DOHH2 (cell line): ENCODE results near the gene C3.
"Not testable (repeated sequence)": the region's sequence is repeated elsewhere in the genome, so short reads cannot be mapped to it uniquely, and the experiment has no call there.

Experiments
- H3F3A ChIP-seq: fragments of 200-600 bp; sonication (generic), shearing (Covaris generic); 2 replicates; pipeline ENCODE4 v1.6.0; 2016; ENCODE audit warnings: antibody characterized with exemption, mild to moderate bottlenecking; ENCODE audit not compliant: control insufficient read depth, insufficient read depth
- H3K27ac ChIP-seq: fragments of 200-600 bp; sonication (generic); 2 replicates; pipeline ENCODE4 v1.5.1; 2014; ENCODE audit warnings: low read depth, mild to moderate bottlenecking, low read length, moderate library complexity
- H3K27me3 ChIP-seq: fragments of 200-600 bp; sonication (generic); 2 replicates; pipeline ENCODE4 v1.6.1; 2014; ENCODE audit warnings: mild to moderate bottlenecking, low read length, mixed read lengths; ENCODE audit not compliant: control insufficient read depth
- H3K36me3 ChIP-seq: fragments of 200-600 bp; sonication (generic); 2 replicates; pipeline ENCODE4 v1.6.1; 2014; ENCODE audit warnings: mild to moderate bottlenecking, low read length, moderate library complexity, mixed read lengths; ENCODE audit not compliant: control insufficient read depth
- H3K4me1 ChIP-seq: fragments of 200-600 bp; sonication (generic); 2 replicates; pipeline ENCODE4 v1.6.1; 2014; ENCODE audit warnings: mild to moderate bottlenecking, low read length, mixed read lengths; ENCODE audit not compliant: control insufficient read depth
- H3K4me2 ChIP-seq: fragments of 200-600 bp; sonication (generic); 2 replicates; pipeline ENCODE4 v1.6.0; 2014; ENCODE audit warnings: mild to moderate bottlenecking, low read length, moderate library complexity
- H3K4me3 ChIP-seq: fragments of 200-600 bp; sonication (generic); 2 replicates; pipeline ENCODE4 v1.5.1; 2014; ENCODE audit warnings: mild to moderate bottlenecking, low read length, mixed read lengths
- H3K79me2 ChIP-seq: fragments of 200-600 bp; sonication (generic); 2 replicates; pipeline ENCODE4 v1.6.1; 2014; ENCODE audit warnings: mild to moderate bottlenecking, low read length, mixed read lengths; ENCODE audit not compliant: control insufficient read depth
- H3K9me2 ChIP-seq: fragments of 200-600 bp; sonication (generic); replicated peaks from 2 replicates; pipeline ENCODE4 v1.6.1; 2014; ENCODE audit warnings: mild to moderate bottlenecking, low read length, mixed read lengths; ENCODE audit not compliant: control insufficient read depth
- H3K9me3 ChIP-seq: fragments of 200-600 bp; sonication (generic); 2 replicates; pipeline ENCODE4 v1.6.1; 2014; ENCODE audit warnings: antibody characterized with exemption, low read length, mixed read lengths; ENCODE audit not compliant: control insufficient read depth, insufficient read depth
- H4K20me1 ChIP-seq: fragments of 200-600 bp; sonication (generic); 2 replicates; pipeline ENCODE4 v1.6.0; 2014; ENCODE audit warnings: low read depth, mild to moderate bottlenecking, antibody characterized with exemption, low read length, moderate library complexity; ENCODE audit not compliant: control insufficient read depth, insufficient read depth
- CTCF ChIP-seq: fragments of 200-600 bp; sonication (generic); IDR thresholded peaks from one replicate; pipeline ENCODE4 v1.5.1; 2014; ENCODE audit warnings: antibody characterized with exemption, mild to moderate bottlenecking, low read depth, low read length; ENCODE audit not compliant: poor library complexity, severe bottlenecking
- EZH2phosphoT487 ChIP-seq: fragments of 200-600 bp; sonication (generic); IDR thresholded peaks from 2 replicates; pipeline ENCODE4 v1.6.1; 2017; ENCODE audit warnings: borderline replicate concordance, mild to moderate bottlenecking, antibody characterized with exemption, low read length, moderate library complexity, mixed read lengths

Gene C3

DNA sequence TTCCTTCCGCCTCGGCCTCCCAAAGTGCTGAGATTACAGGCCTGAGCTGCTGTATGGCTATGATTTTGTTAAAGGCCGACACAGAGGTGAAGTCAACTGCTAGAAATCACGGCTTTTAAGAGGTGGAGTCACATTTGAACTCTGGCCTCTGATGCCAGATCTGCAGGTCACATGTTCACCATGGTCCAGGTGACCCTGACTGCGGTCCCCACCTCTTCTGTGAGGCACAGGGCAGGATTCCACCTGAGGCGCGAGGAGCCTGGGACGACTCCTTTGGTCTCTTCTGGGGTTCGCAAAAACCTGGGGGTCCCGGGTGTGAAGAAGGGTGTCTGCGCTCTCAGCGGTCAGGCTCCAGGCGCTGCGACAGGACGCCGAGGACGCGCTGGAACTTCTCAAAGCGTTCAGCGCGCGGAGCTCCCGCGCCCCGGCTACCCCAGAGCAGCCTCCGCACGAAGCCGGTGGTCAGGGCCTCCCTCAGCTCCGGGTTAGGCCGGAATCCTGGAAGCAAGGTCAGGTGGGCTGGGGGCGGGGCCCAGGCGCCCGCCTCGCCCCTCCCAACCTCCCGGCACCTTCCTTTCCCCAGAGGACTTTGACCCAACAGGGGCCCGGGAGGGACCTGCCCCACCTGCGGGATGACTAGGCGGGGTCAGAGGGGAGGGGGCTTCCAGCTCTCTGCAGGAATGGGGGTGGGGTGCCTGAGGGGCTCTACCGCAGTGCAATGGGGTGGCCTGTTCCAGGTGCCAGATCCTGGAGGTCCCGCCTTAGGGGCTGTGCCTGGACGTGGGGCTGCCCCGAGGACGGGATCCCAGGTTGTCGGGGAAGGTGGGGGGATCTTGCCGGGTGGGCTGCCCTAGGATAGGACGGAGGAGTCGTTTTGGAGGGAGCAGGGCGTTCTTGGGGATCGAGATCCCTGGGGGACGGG lies 32.1 kb upstream of the C3 start:
- Histone ChIP-seq H3K4me2 (peak overlapping the region; percentile 88), H3K4me3 (peak overlapping the region; percentile 80), H3K9me3 (no peaks in the 10 kb centered on the region), H3K4me1 (peaks cover 13% of the 10 kb centered on the region), H3F3A (0 out of 2 replicates have a peak, but pooled peaks cover 2% of the 10 kb centered on the region), H4K20me1 (no peaks in the 10 kb centered on the region), H3K9me2 (no peaks in the 10 kb centered on the region), H3K27ac (no peak overlapping the region), H3K36me3 (peaks cover 9% of the 10 kb centered on the region), H3K27me3 (no peaks in the 10 kb centered on the region), H3K79me2 (no peaks in the 10 kb centered on the region)
- no peak for TF ChIP-seq CTCF
- TF ChIP-seq EZH2phosphoT487 = no peak

DNA sequence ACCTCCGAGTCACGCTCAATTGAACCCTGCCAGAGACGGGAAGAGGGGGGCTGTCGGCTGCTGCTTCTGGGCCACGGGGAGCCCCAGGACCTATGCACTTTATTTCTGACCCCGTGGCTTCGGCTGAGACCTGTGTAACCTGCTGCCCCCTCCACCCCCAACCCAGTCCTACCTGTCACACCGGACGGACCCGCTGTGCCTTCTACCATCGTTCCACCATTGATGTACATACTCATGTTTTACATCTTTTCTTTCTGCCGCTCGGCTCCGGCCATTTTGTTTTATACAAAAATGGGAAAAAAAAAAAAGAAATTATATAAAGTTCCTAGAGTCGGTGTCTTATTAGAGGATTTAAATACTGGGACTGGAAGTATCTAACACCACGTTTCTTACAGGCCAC lies 30.7 kb upstream of the C3 start:
- TF ChIP-seq CTCF (no peak), EZH2phosphoT487 (no peak)
- Histone ChIP-seq H3K9me3 (no peaks in the 10 kb centered on the region), H3K27ac (no peak overlapping the region), H3K9me2 (no peaks in the 10 kb centered on the region), H3K4me1 (peaks cover 13% of the 10 kb centered on the region), H3K4me3 (no peak overlapping the region), H3F3A (0 out of 2 replicates have a peak, but pooled peaks cover 2% of the 10 kb centered on the region), H3K79me2 (no peaks in the 10 kb centered on the region), H3K4me2 (no peak overlapping the region), H4K20me1 (no peaks in the 10 kb centered on the region), H3K36me3 (peaks cover 10% of the 10 kb centered on the region), H3K27me3 (no peaks in the 10 kb centered on the region)

- H3K4me3 ChIP-seq = no peak overlapping the region
- H3K27me3 ChIP-seq = no peaks in the 10 kb centered on the region
- H3F3A ChIP-seq = 0 out of 2 replicates have a peak, but pooled peaks cover 2% of the 10 kb centered on the region
- peaks cover 13% of the 10 kb centered on the region for H3K4me1 ChIP-seq
- TF ChIP-seq CTCF (no peak), EZH2phosphoT487 (no peak)
- H4K20me1 ChIP-seq = no peaks in the 10 kb centered on the region
- H3K9me2 ChIP-seq = no peaks in the 10 kb centered on the region
- peaks cover 14% of the 10 kb centered on the region for H3K36me3 ChIP-seq
- H3K9me3 ChIP-seq = no peaks in the 10 kb centered on the region
- no peak overlapping the region for H3K27ac ChIP-seq
- H3K4me2 ChIP-seq = no peak overlapping the region
- H3K79me2 ChIP-seq = no peaks in the 10 kb centered on the region
Observed at GRCh38 chr19:6750062-6750461, 29.6 kb upstream of the C3 start.

DNA sequence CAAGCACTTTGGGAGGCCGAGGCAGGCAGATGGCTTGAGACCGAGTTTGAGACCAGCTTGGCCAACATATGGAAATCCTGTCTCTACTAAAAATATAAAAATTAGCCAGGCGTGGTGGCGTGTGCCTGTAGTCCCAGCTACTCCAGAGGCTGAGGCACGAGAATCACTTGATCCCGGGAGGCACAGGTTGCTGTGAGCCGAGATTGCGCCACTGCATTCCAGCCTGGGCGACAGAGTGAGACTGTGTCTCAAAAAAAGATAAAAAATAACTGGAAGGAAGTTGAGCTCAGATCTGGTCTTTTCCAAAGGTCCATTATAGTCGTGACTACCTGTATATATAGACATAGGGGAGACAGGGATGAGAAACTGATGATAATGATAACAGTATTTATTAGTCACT lies 28.1 kb upstream of the C3 start:
- H3K36me3 ChIP-seq = peaks cover 14% of the 10 kb centered on the region
- not testable (repeated sequence) for H3K27me3 ChIP-seq

More for the DNA sequence above, 28.1 kb upstream of the C3 start:
- H3K9me2 ChIP-seq, H3K4me3 ChIP-seq, H3K4me2 ChIP-seq, H3K4me1 ChIP-seq, H4K20me1 ChIP-seq, H3K9me3 ChIP-seq, H3F3A ChIP-seq, H3K27ac ChIP-seq, H3K79me2 ChIP-seq: not testable (repeated sequence)
